Activated CD8-positive, alpha-beta memory T cell treated with anti-CD3 and anti-CD28 coated beads, Interleukin-2, amount 50 U/mL, for 48 hours (primary cell): ENCODE results near the gene WWOX.

Source experiments
- DNase-seq: peaks from one replicate; pipeline ENCODE4 v3.0.0-alpha.2; 2020

Gene WWOX

DNA sequence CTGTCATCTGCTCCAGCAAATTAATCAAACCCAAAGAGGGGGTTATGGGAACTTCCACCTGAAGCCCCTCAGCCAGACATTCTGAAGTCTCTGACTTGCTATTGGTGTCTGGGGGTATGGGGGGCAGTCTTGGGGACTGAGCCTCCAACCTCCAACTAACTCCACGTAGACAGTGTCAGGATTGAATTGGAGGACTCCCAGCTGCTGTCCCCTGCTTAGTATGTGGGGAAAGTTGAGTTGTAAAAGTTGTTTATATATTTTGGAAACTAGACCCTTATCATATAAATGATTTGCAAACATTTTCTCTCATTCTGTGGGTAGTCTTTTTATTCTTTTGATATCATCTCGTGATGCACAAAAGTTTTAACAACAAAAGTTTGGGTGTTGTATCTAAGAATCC is 689.2 kb downstream of the WWOX start:
- DNase-seq = no peak

DNA sequence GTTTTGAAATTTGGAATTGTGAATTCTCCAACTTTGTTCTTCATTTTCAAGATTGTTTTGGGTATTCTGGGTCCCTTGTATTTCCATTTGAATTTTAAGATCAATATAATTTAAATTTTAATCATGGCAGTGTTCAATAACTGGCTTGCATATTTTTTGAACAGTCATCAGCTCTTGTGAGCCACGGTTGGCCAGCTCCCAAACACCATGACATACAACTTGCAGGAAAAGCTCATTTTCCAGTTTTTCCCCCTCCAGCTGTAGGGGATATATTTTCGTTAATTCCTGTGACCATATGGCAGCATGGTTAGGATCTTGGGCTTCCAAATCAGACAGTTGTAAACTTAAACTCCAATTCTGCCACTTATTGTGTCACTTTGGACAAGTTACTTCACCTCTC is 690.1 kb downstream of the WWOX start:
- DNase-seq = no peak

DNA sequence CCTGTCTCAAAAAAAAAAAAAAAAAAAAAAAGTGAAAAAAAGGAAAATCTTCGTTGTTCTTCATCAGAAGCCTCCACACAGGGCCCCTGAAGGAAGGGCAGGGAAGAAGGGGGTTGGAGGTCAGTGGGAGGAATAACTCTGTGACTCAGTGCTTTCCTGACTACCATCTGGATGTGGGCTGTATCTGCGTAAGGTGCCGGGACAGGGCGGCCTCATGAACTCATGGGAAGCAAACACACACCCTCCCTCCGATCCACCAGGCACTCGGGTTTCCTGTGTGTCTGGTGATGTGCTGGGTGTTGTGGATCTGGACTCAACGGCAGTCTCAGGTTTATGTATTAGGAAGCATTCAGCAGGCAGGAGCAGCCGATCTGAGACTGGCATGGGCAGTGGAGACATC is 691.6 kb downstream of the WWOX start:
- DNase-seq = no peak

DNA sequence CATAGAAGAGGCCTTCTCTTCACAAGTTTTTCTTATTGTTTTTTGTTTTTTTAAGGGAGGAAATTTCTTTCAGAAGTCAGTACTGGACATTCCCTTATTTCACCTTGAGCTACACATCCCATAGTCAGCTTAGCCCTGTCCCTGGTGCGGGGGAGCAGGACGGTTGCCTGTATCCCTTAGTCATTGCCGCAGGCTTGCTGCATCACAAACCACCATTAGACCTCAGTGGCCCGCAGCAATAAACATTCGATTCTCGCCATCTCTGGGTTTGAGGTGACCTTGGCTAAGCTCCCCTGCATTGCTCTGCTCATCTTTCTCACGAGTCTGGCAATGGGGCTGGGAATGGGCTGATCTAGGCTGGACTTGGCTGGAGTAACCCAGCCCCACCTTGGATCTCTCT is 692.5 kb downstream of the WWOX start:
- no peak for DNase-seq

DNA sequence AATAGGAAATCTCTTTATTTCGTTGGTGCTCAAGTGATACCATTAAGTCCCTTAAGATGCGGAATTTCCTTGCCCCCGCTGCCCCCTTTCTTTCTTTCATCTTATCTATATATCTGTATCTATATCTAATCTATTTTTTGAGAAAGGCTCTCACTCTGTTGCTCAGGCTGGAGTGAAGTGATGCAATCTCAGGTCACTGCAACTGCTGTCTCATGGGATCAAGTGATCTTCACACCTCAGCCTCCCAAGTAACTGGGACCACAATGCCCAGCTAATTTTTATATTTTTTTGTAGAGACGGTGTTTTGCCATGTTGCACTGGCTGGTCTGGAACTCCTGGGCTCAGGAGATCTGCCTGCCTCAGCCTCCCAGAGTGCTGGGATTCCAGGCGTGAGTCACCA is 693.5 kb downstream of the WWOX start:
- DNase-seq = no peak

DNA sequence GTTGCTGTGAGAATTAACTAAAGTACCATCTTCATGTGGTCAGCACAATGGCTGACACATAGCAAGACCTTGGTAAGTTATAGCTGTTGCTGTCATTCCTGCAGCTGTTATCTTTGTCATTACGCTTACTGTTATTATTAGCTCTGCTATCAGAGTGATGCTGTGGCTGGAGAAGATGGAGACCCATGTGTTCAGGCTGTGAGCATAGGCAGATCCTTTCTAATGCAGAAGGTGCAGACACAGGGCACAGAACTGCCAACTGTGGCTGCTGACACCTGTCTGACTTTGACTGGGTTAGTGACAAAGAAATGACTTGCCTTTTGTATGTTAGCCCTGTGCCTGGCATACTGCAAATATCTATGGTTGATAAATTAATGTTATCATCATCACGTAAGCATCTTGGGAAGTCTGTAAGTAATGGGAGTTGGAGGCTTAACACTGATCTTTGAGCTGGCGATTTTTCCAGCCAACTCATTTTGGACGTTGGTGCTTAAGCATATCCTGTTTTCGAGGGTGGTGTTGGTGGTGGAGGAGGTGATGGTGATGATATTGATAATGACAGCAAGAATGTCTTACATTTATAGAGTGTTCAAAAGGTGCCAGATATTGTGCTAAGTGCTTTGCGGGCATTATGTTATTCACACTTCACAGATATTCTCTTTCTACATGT is 695.3 kb downstream of the WWOX start:
- no peak for DNase-seq

DNA sequence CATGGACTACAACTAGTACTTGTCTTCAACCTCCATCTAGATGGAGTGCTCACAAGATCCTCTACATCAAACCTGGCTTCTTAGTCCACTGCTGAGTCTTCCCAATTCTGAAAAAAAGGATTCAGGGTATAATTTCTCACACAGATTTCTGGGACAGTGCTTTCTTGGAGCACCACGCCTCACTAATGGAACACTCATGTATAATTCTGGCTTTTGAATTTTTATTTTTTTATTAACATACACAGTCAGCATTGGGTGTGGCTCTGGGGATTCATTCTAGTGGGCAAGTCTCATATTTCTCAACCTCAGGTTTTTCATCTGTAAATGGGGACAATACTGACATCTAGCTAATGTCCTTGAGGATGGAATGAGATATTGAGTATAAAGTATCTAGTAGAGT is 696.0 kb downstream of the WWOX start:
- no peak for DNase-seq

DNA sequence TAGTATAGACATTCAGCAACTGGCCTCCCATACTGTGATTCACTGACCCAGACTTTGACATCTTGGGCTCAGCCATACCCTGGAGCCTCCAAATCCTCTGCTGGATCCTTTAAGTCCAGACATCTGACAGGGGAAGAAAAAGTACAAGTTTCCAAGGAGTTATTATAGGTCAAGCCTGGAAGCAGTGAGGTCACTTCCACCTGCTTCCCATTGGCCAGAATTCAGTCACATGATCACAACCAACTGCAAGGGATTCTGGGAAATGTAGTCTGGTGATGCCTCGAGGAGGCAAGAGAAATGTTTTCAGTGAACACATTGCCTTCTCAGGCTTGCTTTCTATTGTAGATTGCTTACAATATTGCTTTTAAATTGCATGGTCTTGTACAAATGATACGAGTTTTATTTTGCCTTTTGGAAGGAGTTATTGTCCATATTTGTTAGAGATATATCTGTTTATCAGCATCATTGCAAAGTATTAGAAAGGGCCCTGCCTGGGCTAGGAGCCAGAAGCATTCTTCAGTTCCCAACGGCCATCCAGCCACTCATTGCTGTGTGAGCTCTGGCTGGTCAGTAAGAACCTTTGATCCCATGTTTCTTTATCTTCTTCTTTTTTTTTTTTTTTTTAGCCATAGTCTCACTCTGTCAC is 696.9 kb downstream of the WWOX start:
- DNase-seq = no peak

DNA sequence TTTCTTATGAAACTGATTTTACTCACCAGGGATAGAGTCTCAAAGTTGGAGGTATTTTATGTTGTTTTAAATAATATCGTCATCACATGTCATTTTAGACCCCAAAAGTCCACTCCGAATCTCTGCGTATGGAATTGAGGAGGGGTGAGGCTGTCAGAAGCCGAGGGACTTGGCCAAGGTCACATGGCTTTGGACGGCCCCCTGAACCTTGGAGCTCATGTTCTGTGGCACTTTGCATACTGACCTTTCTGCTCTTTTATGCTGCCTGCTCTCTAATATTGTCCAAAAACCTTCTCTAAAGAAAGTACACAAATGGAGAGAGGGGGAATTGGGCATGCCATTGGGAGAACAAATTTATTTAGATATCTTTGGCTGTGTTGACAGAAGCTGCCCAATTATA is 700.0 kb downstream of the WWOX start:
- DNase-seq = no peak

DNA sequence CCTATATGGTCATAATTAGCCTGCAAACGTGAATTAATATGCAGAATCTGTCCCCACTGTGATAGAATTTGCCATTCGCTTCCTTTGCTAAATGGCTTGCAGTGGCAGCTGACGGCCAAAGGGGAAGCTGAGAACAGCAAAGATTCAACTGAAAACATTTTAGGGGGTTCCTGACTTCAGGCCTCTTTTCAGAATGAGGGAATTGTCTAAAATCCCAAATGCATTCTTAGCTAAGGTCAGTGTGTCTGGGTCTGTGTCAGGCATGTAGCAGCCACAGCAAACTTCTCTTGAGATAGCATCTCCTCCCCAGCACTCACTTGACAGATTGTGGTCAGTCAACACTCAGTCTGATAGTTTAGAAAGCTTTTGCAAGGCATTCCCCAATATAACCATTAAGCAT is 701.1 kb downstream of the WWOX start:
- no peak for DNase-seq

DNA sequence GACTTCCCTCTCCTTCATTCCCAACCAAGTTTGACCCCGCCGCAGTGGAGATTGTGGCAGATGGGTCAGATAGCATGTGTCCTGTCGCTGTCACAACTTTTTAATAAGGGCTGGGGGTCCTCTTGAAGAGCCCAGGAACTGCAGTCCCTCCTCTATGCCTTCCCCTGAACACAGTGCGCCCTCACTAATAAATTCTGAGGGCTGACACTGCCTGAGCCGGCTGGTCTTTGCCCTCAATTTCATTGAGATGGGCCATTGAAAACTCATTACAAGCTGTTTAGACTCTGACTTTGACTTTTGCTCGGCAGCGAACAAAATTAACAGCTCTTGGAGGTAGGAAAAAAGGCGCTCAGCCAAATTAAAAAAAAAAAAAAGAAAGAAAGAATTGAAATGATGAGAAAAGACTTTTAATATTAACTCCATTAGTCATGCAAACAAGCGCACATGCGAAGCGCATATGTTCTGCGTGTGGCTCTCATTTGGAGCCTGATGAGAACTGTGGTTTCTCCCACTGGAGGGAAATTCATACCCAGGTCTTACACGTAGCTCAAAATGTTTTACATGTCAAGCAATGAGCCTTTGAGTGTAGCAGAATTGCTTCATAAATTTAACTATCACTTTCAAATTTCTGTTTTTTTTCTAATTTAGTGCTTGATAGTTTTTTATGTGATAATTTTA is 704.7 kb downstream of the WWOX start:
- no peak for DNase-seq

DNA sequence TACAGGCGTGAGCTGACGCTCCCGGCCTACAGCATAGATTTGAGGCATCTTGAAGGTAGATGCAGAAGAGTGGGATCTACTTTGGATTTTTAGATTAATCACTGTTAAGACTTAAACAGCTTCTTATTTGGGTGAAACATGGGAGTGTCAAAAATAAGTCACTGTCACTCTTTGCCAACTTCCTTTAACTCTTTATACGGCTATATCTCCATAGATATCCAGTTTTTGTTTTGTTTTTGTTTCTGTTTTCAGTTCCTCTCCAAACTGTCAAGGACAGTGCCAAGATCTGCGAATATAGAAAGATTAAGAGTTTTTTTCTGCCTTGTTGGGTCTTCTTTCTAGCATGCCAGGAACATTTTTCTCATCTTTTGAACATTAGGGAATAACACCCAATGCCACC is 706.1 kb downstream of the WWOX start:
- DNase-seq = no peak

DNA sequence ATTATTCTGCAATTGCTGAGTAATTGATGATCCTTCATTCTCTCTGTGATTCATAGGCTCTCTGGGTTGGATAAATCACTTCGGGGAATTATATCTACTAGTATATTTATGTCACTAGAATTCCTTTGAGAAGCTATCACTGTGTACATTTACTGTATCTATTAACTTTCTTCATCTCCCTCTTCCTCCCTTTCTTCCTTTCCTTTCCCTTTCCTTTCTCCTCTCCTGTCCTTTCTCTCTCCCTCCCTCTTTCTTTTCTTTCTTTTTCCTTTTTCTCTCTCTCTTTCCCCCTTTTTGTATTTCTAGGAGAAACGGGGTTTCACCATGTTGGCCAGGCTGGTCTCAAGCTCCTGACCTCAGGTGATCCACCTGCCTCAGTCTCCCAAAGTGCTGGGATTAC is 711.8 kb downstream of the WWOX start:
- no peak for DNase-seq

DNA sequence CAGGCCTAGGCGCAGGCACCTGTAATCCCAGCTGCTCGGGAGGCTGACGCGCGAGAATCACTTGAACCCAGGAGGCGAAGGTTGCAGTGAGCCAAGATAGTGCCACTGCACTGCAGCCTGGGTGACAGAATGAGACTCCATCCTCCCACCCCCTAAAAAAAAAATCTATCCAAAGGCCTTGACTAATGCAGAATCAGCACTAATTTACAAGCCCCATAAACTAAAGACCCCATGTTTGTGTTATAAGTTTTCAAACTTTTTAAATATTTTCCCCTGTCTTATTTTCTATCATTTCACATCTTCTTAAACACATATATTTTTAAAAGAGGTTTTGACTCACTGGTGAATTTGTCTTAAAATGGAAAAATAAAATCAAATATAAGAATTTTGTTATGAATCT is 713.1 kb downstream of the WWOX start:
- DNase-seq = no peak

DNA sequence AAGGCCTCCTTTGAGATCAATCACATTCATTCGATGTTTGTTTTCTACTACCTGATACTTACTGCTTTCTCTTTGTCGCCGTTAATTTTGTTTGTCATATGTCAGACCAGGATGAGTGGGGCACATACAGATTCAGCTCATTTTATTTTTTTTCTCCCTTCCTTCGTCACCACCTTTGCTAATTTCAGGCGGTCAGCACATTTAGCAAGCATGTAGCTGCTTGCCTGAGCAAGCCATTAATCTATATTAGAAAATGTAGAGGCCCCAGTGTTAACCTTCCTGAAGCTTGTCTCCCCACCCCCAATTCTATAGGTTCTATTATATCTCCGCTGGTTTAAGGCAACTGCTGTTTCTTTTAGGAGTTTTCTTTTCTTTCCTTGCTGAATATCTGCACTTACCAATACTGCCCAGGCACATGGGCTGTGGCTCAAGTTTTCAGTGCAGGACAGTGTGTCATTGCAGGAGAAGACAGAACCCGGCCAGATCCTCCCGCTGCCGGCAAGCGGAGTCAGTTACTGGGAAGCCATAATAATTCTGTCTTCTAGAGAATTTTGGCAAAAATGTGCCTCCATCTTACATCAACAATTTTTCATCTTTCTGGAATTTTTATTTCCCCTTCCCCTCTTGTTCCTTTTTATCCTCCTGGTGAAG is 714.3 kb downstream of the WWOX start:
- no peak for DNase-seq

DNA sequence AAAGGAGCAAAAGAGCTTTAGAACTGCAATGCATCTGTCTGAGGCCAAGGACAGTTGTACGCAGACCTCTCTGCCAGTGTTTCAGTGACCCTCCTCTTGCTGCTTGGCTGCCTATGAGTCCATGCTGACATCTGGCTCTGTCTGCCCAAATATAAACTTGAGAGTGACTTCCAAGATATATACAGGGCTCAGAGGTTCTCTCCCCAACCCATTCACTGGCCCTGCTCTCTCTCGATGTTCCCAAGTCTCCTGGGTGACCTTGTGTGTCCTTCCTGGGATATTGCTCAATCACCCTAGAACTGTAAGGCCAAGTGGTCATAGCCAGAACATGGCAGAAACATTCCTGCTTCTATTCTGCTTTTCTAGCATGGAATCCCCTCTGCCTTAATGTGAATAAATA is 716.3 kb downstream of the WWOX start:
- no peak for DNase-seq

DNA sequence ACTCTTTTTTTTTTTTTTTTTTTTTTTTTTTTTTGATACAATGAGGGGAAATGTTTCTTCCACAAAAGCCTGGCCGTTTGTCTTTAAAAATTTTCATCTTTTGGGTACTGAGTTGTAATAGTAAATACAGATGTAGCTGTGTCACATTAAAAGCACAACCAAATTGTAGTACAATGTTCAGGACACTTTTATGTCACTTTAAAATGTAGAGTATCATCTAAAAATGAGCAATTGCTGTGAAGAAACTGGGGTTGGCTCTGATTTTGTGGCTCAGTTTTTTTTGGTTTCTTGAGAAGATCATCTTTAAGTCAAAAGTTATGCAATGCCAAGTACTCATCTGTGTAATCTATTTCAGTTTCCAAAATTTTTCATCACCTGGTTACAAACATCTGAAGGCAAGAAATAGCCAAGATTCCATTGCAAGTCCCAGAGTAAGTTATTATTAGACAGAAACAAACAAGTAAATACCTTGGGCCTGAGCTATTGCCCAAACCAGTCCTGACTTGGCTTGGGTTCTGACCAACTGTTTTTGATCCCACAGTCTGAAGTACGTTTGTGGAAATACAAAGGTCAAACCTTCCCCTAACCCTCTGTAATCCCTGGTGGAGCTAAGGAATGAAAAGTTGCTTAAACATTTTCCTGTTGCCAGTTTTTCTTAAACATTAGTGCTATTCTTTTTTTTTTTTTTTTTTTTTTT is 717.2 kb downstream of the WWOX start:
- DNase-seq = no peak

DNA sequence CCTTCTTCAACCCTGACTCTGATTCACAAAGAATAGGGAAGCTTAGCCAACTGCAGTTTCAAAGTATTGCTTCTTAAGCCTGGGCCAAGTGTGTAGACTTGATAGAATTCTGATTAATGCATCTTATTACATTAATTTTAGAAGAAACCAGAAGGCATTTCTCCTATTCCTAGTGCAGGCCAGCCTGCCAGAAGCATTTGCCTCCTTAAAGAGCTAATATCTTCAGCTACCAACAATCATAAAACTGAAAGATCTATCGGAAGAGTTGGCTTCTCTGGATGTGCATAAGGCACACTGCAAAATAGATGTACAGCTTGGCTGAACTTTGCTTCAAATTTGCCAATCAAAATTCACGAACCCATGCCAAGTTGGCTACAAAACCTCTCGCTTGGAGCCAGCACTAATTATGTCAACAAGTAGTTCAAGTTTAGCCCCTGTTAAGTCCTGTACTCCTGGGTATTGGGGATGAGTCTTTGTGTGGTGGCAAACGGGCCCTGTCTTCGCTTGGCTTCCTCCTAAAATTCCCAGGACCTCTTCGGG is 717.8 kb downstream of the WWOX start:
- DNase-seq = no peak

DNA sequence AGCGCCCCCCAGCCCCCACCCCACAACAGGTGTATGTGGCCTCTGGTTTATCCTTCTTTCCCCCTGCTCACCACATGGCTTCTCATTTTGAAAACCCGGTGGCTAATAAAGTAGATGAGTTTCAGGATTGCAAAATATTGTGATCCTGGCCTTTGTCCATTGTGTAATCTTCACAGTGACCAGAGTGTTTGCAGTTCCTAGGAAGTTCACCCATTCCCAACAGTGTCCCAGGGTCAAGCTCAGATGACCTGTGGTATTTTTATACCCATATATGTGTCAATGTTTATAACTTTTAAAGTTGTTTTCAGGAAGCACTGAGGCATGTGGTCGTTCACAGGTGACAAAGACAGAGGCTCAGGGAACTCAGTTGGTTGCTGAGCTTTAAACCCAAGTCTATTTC is 721.9 kb downstream of the WWOX start:
- DNase-seq = no peak

DNA sequence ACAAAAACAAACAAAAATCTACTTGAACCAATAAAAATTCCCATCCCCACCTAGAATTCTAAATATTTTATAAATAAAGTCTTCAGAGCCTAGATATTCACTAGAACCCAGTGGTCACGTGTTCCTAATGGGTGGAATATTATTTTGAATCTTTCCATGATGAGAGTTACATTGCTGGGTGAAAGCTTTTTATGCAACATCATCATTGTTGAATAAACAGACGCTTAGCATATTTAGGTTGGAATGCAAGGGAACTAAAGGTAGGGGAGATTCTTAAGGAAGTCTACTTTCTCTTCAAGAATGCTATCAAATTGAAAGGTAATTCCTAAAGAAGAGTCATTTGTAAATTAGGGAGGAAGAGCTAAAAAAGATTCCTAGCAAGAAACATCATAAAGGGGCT is 723.1 kb downstream of the WWOX start:
- DNase-seq = no peak

DNA sequence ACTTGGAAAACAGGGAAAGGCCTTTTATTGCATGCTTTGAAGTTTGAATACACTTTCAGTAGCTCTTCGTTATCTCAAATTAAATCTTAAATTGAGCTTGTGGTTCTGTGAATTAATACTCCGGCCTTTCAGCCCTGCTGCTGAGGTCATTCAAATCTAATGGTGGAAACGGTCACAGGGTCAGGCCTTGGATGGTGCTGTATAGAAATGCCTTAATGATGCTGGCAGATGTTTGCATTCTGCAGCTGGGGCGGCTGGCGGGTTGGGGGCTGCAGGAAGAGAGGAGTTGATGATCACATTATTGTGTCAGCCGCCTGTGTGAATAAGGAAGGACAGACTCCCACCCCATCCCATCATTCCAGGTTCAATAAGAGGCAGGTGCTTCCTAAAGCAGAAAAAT is 723.6 kb downstream of the WWOX start:
- DNase-seq = no peak

DNA sequence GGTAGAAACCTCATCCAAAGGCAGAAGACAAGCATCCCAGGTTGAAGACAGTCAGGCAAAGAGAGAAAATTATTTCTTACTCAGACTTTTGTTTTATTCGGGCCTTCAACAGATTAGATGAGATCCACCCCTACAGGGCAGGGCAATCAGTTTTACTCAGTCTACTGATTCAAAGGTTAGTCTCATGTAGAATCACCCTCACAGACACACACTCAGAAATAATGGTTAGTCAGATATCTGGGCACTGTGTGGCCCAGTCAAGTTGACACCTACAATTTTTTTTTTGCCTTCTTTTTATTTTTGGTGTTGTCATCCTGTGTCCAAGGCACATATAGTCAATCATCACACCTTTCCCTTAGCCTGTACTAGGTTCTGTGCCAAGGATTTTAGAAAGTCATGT is 729.8 kb downstream of the WWOX start:
- DNase-seq = no peak

DNA sequence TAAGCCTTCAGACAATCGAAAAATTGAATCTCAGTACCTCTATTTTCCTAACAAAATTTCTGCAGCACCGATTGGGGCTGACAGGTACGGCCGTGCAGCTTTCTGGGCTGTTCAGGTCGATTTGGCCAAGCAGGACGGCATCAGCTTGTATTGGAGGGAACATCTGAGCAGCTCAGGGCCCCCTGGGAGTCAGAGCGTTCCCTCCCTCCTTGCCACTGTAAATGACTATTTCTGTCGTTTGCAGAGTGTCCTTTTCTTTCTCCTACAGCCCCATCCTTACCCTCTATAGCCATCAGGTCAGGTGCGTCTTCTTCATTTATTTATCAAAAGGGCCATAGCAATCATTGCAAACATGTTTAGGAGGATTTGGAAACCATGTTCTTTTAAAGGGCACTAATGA is 731.1 kb downstream of the WWOX start:
- DNase-seq = no peak
